ENCODE results near the gene LIN7C. TPM values are rescaled to one million over a fixed set of nuclear protein-coding genes. Genes with fewer than 3 reads are reported as not detected.
"Not testable (repeated sequence)": the region's sequence is repeated elsewhere in the genome, so short reads cannot be mapped to it uniquely, and the experiment has no call there.

The LIN7C gene
- total and polyA plus RNA-seq, 12 donors = 3.4 to 22.3 (median 16.4) TPM

- peaks cover 0 to 19% (median 8%) of the 10 kb centered on the region in 9 donors for H3K4me1 ChIP-seq
- 97% methylated on average over 4 of the region's 4 CpGs for WGBS, 2 donors
- no peaks in the 10 kb centered on the region for H3K27me3 ChIP-seq
- H3K27ac ChIP-seq = no peak overlapping the region
- no peaks in the 10 kb centered on the region for H3K9me3 ChIP-seq
- ATAC-seq (no peak), DNase-seq (no peak)
- no peaks in the 10 kb centered on the region for H3K36me3 ChIP-seq
- no peak for TF ChIP-seq CTCF (IDR thresholded peaks at IDR 0.05)
- no peak overlapping the region for H3K4me3 ChIP-seq
- intact Hi-C loops (cut with DNase I) = no loop called here
Measured at GRCh38 chr11:27455667-27456066, 50.9 kb downstream of the LIN7C start.

- no peak for ATAC-seq
- TF ChIP-seq CTCF (IDR thresholded peaks at IDR 0.05) = no peak
Measured at GRCh38 chr11:27453701-27454100, 52.9 kb downstream of the LIN7C start.

GRCh38 chr11:27452147-27452546 lies 54.4 kb downstream of the LIN7C start:
- WGBS, 2 donors = 84 to 96% methylated on average over 3 of the region's 3 CpGs
- H3K27ac ChIP-seq = peak overlapping the region in 1 of 10 donors; percentile 2
- H3K4me3 ChIP-seq = no peak overlapping the region
- intact Hi-C loops (cut with DNase I) = no loop called here
- no peaks in the 10 kb centered on the region for H3K27me3 ChIP-seq
- DNase-seq (no peak), ATAC-seq (no peak)
- no peaks in the 10 kb centered on the region for H3K36me3 ChIP-seq
- no peaks in the 10 kb centered on the region for H3K9me3 ChIP-seq
- peaks cover 0 to 22% (median 10%) of the 10 kb centered on the region in 9 donors for H3K4me1 ChIP-seq
- no peak for TF ChIP-seq CTCF (IDR thresholded peaks at IDR 0.05)

More at GRCh38 chr11:27453701-27454100, 52.9 kb downstream of the LIN7C start:
- Histone ChIP-seq H3K27ac (no peak overlapping the region), H3K4me3 (no peak overlapping the region), H3K4me1 (peaks cover 0 to 22% (median 10%) of the 10 kb centered on the region in 9 donors), H3K27me3 (no peaks in the 10 kb centered on the region), H3K9me3 (no peaks in the 10 kb centered on the region), H3K36me3 (no peaks in the 10 kb centered on the region)
- no peak for DNase-seq
- intact Hi-C loops (cut with DNase I) = no loop called here
- WGBS, 2 donors = 50% methylated on average over 1 of the region's 1 CpG

- peak in 2 of 8 donors; percentile 34 to 52 for ATAC-seq
- intact Hi-C loops (cut with DNase I) = no loop called here
- TF ChIP-seq CTCF (IDR thresholded peaks at IDR 0.05) = no peak
- Histone ChIP-seq H3K4me1 (peaks cover 0 to 22% (median 10%) of the 10 kb centered on the region in 9 donors), H3K9me3 (no peaks in the 10 kb centered on the region), H3K36me3 (no peaks in the 10 kb centered on the region), H3K27ac (peak overlapping the region in 1 of 10 donors; percentile 10), H3K4me3 (no peak overlapping the region), H3K27me3 (no peaks in the 10 kb centered on the region)
- WGBS, 2 donors = 91 to 96% methylated on average over 1 of the region's 1 CpG
- DNase-seq = no peak
Measured at GRCh38 chr11:27451244-27451965, 55.2 kb downstream of the LIN7C start.

- ATAC-seq; intact Hi-C loops (cut with DNase I); H3K27me3 ChIP-seq; DNase-seq; H3K36me3 ChIP-seq; H3K9me3 ChIP-seq; H3K4me3 ChIP-seq; H3K27ac ChIP-seq: not testable (repeated sequence)
- 98 to 99% methylated on average over 5 of the region's 5 CpGs for WGBS, 2 donors
- peaks cover 0 to 35% (median 13%) of the 10 kb centered on the region in 9 donors for H3K4me1 ChIP-seq
Measured at GRCh38 chr11:27448184-27448540, 58.4 kb downstream of the LIN7C start.

Measured in heart right ventricle (tissue), 16 donors.